Coronary artery (tissue), 2 donors: ENCODE results near the gene BRD3OS.

Experiments used
- DNase-seq: peaks from one replicate; pipeline ENCODE4 v3.0.0-alpha.2; 2017; ENCODE audit warnings: low spot score
- H3K27ac ChIP-seq, 2 donors: fragments of 200-600 bp; sonication (generic); one replicate each; pipeline ENCODE4 v1.5.1; 2016 to 2019
- H3K4me3 ChIP-seq: fragments of 200-600 bp; sonication (generic); 2 replicates; pipeline ENCODE4 v1.5.1; 2016; ENCODE audit warnings: mild to moderate bottlenecking, moderate library complexity
- TF ChIP-seq, protein P1 (sequence below): fragments of 200-600 bp; sonication (generic); IDR thresholded peaks from one replicate; pipeline ENCODE4 v1.5.1; 2019; ENCODE audit warnings: antibody characterized with exemption

BRD3OS gene

DNA sequence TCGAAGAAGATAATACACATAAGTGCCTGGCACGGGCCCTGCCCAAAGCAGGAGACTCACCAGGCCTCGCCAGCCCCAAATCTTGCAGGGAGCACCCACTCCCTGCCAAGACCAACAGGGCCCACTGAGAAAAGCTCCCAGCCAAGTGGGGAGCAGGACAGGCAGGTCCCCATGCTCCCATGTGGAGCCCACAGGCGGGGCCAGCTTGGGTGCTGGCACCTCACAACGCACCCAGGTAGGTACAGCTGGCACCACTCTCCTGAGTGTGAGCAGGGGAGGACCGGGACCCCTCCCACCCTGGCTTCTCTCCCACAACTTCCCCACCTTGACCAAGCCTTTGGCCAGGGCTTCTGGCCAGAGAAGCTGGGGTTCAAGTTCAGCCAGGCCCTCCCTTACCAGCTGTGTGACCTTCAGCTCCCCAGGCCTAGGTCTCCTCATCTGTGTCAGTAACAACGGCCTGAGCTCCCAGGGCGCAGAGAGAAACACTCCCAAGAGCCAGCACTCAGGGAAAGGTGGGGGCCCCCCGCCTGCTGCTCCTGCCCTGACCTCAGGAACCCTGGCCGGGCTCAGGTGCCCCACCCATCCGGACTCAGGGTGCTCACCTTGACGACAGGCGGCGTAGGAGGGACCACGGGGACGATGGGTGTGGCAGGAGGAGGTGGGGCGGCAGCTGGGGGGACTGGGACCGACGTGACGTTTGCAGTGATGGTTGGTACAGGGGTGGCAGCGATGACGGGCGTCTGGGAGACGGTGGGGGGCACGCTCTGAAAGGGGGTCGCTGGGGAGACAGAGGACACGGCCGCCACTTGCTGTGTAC lies 24.7 kb downstream of the BRD3OS start:
- no peak overlapping the region for H3K4me3 ChIP-seq
- no peak overlapping the region for H3K27ac ChIP-seq
- DNase-seq, result no peak
- TF ChIP-seq, protein P1, sequence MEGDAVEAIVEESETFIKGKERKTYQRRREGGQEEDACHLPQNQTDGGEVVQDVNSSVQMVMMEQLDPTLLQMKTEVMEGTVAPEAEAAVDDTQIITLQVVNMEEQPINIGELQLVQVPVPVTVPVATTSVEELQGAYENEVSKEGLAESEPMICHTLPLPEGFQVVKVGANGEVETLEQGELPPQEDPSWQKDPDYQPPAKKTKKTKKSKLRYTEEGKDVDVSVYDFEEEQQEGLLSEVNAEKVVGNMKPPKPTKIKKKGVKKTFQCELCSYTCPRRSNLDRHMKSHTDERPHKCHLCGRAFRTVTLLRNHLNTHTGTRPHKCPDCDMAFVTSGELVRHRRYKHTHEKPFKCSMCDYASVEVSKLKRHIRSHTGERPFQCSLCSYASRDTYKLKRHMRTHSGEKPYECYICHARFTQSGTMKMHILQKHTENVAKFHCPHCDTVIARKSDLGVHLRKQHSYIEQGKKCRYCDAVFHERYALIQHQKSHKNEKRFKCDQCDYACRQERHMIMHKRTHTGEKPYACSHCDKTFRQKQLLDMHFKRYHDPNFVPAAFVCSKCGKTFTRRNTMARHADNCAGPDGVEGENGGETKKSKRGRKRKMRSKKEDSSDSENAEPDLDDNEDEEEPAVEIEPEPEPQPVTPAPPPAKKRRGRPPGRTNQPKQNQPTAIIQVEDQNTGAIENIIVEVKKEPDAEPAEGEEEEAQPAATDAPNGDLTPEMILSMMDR, result no peak

DNA sequence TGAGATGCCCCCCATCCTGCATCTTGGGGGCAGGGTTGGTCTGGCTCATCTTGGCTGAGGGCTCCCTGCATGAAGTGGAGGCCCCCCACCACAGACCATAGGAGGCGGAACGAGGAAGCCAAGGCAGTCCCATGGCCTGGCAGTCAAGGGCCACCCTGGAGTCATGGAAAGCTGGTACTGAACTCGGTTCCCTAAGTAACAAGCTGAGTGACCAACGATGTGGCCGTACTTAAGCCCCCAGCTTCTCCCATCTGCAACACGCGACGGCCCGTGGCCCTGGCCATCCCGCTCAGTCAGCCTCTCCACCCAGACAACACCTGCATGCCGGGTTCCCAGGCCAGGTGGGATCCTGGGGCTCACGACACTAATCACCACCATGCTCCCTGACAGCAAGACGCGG lies 25.4 kb downstream of the BRD3OS start:
- Histone ChIP-seq H3K27ac (no peak overlapping the region), H3K4me3 (no peak overlapping the region)
- DNase-seq, result no peak
- TF ChIP-seq, protein P1, result no peak

DNA sequence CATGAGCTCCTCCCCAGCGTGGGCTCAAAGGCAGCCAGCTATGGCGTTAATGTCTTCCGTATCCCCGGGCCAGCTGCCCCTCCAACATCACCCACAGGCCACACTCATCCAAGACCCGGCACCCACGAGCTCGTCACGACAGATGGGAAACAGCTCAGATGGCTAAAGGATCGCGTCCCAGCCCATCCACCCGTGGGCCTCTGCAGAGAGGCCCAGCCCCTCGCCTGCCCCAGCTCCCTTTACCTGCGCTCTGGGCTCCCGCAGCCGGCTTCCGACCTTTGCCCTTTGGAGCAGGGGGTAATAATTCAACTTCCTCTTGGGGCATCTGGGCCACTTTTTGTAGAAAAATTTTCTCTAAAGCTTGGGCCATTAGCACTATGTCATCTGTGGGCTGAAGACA lies 26.0 kb downstream of the BRD3OS start:
- H3K27ac ChIP-seq, result no peak overlapping the region
- TF ChIP-seq, protein P1, result no peak
- no peak overlapping the region for H3K4me3 ChIP-seq
- no peak for DNase-seq

DNA sequence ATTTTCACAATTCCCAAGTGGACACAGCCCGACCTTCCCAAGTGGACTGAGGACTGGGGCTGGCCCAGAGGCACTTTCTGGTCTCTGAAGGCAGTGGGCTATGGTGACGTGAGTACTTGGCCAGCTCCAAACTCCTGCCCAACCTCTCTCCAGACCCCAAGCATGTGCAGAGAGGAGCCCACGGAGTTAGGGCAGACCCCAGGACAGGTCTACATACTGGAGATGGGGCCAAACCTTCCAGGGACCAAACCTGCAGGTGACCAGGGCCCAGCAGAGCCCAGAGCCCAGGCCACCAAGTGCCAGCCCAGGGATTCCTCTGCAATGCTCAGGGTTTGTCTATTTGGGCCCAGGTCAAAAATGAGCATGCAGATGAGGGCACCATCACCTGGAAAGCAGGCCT lies 27.2 kb downstream of the BRD3OS start:
- H3K4me3 ChIP-seq, result no peak overlapping the region
- H3K27ac ChIP-seq, result no peak overlapping the region
- no peak for DNase-seq
- TF ChIP-seq, protein P1, result no peak

DNA sequence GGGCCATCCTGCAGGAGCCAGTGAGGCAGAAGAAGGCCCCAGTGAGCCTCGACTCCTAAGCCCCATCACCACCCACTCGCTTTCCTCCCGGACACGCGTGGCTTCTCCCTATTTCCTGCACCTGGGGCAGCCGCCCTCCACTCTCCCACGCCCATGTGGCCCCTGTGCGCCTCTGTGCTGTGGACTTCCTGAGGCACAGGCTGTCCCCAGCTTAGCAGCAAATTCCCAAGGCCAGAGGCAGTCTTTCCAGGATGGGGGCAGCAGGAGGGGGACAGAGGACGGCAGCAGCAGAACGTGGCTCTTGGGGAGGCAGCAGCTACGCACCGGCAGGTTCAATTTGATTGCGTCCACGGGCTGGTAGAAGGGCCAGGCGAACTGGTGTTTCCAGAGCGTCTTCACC lies 27.7 kb downstream of the BRD3OS start:
- H3K27ac ChIP-seq, result no peak overlapping the region
- no peak overlapping the region for H3K4me3 ChIP-seq
- DNase-seq, result no peak
- TF ChIP-seq, protein P1, result no peak

DNA sequence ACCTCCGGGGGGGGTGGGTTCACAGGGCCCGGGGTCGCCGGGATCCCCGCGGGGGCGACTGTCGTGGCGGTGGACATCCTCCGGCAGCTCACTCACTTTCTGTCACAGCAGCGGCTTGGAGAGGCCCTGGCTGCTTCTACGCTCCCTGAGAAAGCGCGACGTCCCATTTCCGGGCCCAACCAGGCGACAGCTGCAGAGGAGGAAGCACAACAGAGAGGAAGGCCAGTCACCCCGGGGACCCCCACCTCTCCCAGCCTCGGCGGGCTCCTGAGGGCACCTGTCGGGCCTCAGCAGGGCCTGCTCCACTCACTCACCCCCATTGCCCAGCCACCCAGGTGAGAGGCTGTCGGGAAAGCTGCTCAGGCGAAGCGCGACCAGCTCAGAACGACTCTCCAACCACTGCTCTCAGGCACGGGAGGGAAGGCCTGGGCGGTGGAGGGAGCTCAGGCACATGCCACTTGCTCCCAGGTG lies 28.2 kb downstream of the BRD3OS start:
- H3K27ac ChIP-seq, result no peak overlapping the region
- DNase-seq, result no peak
- TF ChIP-seq, protein P1, result no peak
- H3K4me3 ChIP-seq, result no peak overlapping the region
